ENCODE data around the gene CARMIL3.

Gene CARMIL3

DNA sequence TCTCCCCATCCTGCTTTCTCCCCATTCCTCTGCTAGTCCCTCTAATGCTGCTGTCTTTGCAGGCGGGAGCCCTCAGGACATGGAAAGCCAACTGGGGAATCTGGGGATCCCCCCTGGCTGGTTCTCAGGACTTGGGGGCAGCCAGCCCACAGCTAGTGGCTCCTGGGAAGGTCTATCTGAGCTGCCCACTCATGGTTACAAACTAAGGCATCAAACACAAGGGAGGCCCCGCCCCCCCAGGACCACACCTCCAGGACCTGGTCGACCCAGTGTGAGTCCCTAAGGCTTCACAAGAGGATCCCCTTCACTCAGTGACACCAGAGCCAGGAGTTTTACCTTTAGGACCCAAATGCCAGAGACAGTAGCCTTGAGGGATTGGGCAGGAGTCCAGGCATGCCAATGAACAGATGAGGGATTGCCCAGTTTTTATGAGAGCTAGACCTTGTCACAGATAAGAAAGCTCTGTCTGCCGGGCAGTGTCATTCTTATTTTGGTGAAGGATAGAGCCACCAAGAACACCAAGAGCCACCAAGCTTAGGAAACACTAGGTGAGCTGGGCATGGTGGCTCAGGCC is 11.5 kb downstream of the CARMIL3 start:
- no peak for DNase-seq (ENCODE audit: low spot score)

DNA sequence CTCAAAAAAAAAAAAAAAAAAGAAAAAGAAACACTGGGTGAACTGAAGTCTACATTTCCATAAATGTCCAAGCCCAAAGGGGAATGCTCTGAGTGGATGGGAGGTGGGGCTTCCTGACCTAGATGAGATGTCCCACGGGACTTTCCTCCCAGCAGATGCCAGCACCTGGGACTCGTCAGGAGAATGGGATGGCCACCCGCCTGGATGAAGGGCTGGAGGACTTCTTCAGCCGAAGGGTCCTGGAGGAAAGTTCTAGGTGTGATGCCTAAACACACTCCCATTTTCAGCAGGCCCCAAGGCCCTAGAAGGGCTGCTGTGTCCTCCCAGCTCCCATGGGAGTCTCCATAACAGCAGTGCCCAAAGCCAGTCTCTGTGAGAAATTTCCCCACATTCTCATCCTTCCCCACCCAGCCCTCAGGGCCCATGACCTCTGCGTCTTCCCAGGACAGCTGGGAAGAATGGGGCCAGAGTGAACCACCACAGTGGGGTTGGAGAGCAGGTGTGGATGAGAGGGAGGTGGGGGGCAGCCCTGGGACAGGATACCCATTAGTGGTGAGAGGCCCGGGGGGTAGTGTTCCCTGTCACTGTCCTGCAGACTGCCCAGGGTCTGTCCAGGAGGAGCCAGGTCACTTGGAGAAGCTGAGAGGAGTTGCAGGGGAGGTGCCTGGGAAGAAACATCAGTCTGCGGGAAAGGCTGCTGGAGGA is 12.4 kb downstream of the CARMIL3 start:
- DNase-seq (ENCODE audit: low spot score): no peak

DNA sequence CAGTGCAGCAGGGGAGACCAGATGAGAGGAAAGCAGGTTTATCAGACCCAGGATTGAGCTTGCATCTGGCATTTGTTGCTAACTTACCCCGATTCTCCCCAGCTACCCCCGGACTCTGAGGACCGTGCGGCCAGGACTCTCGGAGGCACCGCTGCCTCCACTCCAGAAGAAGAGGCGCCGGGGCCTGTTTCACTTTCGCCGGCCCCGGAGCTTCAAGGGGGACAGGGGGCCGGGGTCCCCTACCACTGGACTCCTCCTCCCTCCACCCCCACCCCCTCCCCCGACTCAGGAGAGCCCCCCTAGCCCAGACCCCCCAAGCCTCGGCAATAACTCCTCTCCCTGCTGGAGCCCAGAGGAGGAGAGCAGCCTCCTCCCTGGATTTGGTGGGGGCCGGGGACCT is 13.0 kb downstream of the CARMIL3 start:
- DNase-seq (ENCODE audit: low spot score): no peak

DNA sequence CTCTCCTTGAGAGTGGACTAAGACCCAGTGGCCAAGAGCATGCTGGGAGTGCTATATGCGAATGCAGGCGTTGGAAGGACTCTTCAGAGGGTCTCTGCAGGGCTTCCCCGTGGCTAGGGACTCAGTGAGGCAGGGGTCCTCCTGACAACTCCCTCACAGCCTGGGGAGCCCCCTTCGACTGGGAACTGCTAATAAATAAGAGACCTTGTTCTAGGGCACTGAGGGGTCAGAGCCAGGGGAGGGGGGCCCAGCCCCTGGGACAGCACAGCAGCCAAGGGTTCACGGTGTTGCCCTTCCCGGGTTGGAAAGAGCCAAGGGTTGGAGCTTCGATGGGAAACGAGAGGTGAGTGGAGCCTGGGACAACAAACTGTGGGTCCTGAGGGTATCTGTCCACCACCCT is 13.6 kb downstream of the CARMIL3 start:
- DNase-seq (ENCODE audit: low spot score): no peak

DNA sequence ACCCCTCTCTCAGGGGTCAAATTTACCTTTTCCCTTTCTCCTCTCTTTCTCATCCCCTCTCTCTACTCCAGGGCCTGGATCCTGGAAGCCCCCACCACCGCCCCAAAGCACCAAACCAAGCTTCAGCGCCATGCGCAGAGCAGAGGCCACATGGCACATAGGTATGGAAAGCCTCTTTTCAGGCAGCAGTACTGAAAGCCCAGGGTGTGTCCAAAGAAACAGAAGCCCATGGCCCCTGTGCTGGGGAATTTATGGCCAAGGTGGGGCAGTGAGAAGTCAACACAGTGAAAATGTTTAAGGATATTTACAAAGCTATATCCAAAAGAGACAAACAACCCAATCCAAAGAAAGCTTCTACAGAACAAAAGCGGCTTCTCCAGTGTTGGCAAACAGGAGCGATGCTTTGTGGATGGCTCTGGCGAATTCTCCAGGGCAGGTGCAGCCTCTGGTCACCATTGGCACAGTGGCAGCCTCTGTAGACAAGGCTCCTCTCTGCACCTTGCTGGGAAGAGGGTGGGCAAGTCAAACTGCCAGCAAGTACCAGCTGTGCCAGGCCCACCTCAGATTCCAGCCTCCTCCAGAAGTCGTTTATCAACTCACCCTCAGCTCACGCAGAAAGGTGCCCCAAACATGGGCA is 14.8 kb downstream of the CARMIL3 start:
- no peak for DNase-seq (ENCODE audit: low spot score)

DNA sequence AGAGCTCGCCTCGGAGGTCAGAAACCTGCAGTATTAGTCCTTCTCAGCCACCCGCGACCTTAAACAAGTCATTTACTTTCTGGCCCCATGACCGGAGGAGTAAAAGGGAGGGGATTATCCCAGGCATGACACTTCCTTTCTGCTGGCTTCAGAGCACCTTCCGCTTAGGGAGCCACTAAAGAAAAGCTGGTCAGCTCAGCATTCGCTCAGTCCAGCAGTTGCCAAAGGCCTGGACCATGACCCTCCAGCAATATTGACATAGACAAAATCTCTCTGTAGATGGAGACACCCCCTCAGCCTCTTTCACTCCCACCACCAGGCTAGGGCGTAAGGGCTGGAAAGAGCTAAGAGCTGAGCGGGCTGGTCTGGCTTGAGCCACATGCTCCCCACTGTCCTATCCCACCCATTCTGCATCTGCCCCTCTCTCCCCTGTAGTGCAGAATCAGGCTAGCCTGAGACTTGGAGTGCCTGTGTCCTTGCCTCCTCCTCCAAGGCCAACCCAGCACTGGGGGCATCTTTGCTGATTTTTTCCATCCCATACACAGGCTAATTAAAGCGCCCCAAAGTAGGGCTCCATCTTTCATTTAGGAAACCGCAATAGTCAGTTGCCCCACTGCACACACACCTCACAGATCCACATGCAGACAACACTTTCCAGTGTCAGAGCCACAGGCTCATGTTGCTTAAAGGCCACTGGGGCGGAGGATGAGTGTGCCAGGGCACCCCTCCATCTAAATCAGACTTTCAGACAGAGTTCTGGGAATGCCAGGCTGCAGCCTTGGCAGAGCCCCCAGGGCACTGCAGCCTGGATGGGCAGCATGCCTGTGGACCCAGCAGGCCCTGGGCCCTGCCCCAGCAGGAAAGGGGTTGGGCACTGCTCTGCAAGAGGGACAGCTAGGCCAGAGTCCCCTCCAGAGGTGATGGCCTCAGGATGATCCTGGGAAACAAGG is 15.6 kb downstream of the CARMIL3 start:
- DNase-seq (ENCODE audit: low spot score): no peak

DNA sequence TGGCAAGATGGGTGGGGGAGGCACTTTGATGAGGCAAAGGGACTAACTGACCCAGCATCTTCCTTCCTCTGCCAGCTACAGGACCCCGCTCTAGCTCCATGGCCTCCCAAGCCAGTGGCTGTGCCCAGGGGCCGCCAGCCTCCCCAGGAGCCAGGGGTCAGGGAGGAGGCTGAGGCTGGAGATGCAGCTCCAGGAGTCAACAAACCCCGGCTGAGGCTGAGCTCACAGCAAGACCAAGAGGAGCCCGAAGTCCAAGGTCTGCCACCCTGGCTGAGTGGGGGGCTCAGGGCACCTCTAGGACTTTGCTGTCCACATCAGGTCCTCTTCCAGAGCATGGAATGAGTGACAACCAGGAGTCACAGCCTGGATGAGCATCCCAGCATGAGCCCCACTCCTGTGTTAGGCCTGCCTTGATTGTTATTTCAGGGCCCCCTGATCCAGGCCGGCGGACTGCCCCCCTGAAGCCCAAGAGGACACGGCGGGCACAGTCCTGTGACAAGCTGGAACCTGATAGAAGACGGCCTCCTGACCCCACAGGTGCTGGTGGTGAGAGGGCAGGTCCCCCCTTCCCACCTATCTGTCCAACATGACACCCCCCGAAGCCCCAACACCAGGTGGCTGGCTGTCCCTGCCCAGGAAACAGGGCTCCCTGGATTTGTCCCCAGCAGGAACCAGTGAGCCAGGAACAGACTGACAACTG is 17.1 kb downstream of the CARMIL3 start:
- no peak for DNase-seq (ENCODE audit: low spot score)

DNA sequence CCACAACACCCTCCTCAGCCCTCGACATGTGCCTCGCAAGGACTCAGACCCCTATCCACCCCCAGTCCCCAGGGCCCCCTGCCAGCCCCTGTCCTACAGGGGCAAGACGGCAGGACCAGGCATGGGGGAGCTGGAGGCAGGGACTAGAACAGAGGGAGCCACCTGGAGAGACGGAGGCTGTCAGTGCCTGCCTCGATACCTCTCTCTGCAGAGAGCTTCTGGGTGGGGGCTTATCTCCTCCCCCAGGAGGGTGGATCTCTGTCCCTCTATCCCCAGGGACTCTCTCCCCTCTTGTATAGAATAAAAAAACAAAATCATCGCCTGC is 17.6 kb downstream of the CARMIL3 start:
- no peak for DNase-seq (ENCODE audit: low spot score)

DNA sequence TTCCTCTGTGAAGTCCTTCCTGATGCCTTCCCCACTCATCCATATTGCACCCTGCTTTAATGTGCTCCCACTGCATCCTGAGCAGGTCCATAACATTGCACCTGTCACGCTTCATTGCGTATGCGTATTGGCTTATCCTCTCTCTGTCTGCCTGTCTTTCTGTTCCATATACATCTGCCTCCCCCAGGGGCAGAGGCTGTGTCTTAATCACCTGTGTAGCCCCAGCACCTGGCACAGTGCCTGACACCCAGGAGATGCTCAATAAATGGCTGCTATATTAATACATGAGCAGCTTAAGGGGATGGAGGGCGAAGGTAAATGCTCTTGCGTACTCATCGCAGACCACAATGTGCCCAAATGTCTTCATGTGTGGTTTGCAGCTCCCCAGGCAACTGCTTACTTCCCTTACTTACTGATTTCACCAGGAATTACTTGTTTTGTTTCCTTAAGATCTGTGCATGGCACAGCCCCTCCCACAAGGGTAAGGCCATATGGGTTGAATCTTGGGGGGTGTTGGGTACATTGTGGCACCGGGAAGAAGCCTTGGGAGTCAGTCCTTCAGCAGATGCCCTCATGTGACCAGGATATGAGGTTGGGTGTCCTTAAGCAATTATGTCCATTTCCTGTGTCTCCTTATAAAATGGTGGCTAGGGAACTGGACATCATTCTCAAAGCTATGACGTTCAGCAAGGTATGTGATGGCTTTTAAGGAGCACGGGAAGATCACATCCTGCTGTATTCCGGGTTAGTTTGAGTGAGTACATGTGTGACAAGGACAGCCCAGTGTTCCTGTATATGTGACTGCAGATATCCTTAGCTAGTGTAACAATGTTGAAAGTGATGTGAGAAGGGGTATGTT is 18.7 kb downstream of the CARMIL3 start:
- DNase-seq (ENCODE audit: low spot score): no peak

DNA sequence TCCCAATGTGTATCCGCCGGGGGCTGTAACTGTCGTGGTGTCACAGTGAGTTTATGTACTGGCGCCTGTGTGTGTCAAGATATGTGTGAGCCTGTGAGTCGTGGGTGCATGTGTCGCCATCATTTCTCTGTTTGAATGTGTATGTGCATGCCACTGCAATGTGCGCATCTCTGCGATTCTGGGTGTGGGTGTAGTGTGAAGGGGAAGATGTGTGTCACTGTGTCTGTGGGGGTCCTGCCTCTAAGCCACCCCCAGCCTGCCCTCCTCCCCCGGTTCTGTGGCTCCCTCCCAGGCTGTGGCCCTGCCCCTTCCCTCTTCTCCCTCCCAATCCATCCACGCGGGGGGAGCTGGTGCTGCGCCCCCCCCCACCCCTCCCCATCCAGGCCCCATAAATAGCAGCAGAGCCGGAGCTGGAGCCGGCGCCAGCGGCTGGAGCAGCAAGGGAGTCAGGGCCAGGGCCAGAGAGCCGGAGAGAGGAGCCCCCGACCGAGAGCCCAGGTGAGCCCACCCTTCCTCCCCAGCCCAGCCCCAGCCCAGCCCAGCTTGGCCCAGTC is 19.4 kb downstream of the CARMIL3 start, which contains the start of gene CPNE6:
TSS of gene CPNE6 (plus strand) at position 419 of the 554 bp plus-strand sequence. CDS start 1,375 bp downstream, outside the sequence.
- DNase-seq (ENCODE audit: low spot score): no peak

DNA sequence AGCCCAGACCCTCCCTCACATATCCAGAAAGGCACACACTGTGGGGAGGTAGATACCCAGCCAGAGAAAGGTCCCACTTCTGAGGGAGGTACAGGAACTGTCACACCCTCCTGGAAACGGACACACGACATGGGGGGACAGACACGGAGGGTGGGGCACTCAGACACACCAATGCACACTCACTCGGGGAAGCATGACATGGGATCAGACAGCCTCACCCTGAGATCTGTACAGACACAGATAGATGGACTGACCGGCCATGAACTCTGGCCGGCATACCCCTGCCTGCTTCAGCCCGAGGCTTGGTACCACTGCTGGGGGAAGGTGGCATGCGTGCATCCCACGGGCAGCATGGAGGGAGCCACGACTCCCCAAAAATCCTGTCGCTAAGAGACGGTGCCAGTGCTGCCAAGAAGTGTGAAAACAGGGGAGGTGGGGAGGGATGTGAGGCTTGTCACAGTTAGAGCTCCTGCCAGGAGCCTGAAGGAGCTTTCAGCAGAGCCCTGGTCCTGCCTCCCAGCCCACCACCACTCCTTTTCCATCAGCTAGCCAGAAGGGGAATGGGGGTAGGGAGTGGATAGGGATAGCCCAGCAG is 20.1 kb downstream of the CARMIL3 start:
- no peak for DNase-seq (ENCODE audit: low spot score)

DNA sequence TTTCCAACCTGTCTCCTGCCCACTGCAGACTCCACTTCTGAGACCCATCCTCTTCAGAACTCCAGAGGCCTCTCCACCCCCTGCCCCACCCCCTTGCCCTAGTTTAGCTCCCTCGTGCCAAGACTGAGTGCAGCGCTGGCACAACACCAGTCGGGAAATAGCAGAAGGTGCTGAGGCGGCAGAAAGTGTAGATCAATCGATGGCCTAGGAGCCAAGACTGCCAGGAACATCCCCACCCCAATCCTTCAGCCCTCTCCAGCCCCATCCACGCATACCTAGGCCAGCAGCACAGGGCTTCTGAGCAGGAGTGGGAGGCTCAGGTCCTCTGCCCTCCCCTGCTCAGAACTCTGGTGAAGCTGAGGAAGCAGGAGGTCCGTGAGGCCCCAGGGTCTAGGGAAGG is 20.6 kb downstream of the CARMIL3 start:
- no peak for DNase-seq (ENCODE audit: low spot score)

DNA sequence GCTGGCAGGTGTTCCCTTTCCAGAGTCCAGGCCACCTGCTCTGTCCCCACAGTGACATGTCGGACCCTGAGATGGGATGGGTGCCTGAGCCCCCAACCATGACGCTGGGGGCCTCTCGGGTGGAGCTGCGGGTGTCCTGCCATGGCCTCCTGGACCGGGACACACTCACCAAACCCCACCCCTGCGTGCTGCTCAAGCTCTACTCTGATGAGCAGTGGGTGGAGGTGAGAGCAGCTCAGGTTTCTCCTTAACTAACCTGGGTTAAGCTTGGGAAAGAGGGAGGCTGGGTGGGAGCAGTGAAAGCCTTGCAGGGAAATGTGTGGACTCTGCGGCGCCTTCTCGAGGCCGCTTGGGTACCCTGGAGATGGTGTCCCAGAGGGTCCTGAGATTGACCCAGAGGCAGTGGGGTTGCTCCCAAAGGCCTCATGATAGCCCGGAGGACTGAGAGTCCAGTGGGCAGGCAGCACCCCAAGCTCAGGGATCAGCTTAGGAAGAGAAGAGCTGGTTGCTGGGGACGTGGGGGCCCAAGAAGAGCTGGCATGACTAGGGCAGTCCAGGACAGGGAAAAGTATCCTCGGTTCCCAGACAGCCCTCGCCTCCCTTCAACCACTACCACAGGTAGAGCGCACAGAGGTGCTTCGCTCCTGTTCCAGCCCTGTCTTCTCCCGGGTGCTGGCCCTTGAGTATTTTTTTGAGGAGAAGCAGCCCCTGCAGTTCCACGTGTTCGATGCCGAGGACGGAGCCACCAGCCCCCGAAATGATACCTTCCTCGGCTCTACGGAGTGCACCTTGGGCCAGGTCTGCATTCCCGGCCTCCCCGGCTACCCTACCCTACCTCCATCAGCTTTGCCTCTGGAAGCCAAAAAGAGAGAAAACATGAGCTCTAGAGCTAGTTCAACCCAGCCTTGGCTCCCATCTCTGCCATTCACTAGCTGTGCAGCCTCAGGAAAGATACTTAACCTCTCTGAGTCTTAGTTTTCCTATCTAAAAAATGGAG is 21.4 kb downstream of the CARMIL3 start:
- DNase-seq (ENCODE audit: low spot score): no peak

DNA sequence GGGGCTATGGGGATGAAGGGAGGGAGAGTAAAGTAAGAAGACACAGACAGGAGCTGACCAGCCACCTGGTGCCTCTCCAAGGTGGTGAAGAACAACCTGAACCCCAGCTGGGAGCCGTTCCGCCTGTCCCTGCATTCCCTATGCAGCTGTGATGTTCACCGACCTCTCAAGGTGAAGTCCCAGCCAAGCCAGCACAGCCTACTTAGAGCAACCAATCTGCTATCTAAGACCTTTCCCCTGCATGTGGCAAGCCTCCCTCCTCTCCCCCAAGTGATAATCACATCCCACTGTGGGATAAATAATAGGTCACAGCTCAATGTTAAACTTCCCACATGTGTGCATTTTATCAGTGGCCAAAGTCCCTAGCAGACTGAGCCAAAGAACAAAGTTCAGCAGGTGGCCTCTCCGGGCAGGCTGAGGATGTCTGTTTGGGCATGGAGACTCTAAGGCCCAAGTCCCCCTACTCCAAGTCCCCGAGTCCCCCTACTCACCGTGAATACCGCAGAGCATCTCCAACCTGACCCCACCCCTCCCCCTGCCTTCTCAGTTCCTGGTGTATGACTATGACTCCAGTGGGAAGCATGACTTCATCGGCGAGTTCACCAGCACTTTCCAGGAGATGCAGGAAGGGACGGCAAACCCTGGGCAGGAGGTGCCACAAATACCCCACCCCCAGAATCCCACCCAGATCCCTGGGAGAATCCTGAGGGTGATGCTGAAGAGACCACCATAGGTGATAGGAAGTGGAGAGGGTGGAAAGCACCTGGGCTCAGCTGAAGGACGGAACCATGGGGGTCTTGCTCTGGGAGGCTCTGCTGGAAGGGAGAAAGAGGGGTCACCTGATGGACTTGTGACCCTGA is 23.0 kb downstream of the CARMIL3 start:
- no peak for DNase-seq (ENCODE audit: low spot score)

DNA sequence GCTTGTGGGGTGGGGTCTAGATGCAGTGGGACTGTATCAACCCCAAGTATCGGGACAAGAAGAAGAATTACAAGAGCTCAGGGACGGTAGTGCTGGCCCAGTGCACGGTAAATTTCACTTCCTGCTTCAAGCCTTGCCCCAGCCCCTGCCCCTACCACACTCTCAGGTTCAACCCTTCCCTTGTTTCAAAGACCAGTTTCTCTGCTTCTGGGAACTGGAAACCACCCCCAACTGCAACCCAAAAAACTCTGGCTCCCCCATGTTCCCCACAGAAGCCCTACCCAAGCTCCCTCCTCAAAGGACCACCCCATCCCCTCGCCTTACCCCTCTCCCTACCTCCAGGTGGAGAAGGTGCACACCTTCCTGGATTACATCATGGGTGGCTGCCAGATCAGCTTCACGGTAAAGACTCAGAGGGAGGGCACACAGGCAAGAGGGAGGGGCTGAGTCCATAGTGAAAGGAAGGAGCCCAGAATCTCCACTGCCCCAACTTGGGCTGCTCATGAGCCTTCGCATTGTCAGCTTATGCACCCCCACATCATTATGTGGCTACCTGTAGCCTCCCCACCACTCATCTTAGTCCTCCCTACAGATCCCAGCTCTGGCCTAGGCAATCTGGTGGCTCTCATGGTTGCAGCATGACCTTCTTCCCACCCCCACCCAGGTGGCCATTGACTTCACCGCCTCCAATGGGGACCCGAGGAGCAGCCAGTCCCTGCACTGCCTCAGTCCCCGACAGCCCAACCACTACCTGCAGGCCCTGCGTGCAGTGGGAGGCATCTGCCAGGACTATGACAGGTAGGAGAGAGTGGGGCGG is 23.9 kb downstream of the CARMIL3 start:
- no peak for DNase-seq (ENCODE audit: low spot score)

DNA sequence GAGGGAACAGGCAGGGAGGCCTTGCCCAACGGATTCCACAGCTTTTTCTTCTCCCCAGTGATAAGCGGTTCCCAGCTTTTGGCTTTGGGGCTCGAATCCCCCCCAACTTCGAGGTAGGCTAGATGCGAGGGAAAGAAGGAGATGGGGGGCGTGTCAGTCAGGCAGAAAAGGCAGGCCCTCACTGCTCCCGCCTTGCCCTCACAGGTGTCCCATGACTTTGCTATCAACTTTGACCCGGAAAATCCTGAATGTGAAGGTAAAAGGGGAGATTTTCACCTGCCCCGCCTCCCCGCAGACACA is 24.4 kb downstream of the CARMIL3 start:
- DNase-seq (ENCODE audit: low spot score): no peak

DNA sequence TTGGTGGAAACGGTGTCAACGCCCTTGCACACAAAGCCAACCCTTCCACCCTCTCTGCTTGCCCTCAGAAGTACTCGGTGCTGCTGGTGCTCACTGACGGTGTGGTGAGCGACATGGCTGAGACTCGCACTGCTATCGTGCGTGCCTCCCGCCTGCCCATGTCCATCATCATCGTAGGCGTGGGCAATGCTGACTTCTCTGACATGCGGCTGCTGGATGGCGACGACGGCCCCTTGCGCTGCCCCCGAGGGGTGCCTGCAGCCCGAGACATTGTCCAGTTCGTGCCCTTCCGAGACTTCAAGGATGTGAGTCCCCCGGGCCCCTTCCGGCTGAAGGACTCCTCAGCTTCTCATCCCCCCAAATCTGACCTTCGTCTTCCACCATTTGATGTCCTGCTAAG is 25.3 kb downstream of the CARMIL3 start:
- no peak for DNase-seq (ENCODE audit: low spot score)

Measured in hematopoietic multipotent progenitor cell treated with erythropoietin and hydrocortisone succinate and interleukin-3 and kit ligand, for 17 days (in vitro differentiated cells).